D721Med (cell line): ENCODE measurements around the gene DNAJA4.

Source experiments
- DNase-seq: peaks from one replicate; pipeline ENCODE4 v3.0.0; 2011; ENCODE audit warnings: low spot score; ENCODE audit not compliant: insufficient read length
- FAIRE-seq: peaks from 2 replicates; lab custom pipeline; 2011; peaks lifted over from hg19 to GRCh38; lab: Jason Lieb, UNC
- TF ChIP-seq, protein P1 (sequence below): IDR thresholded peaks from 2 replicates; pipeline ENCODE4 v1.5.1; 2012; ENCODE audit warnings: mild to moderate bottlenecking, control low read depth; ENCODE audit not compliant: insufficient read depth; ENCODE audit errors: missing control alignments

DNAJA4 gene

DNA sequence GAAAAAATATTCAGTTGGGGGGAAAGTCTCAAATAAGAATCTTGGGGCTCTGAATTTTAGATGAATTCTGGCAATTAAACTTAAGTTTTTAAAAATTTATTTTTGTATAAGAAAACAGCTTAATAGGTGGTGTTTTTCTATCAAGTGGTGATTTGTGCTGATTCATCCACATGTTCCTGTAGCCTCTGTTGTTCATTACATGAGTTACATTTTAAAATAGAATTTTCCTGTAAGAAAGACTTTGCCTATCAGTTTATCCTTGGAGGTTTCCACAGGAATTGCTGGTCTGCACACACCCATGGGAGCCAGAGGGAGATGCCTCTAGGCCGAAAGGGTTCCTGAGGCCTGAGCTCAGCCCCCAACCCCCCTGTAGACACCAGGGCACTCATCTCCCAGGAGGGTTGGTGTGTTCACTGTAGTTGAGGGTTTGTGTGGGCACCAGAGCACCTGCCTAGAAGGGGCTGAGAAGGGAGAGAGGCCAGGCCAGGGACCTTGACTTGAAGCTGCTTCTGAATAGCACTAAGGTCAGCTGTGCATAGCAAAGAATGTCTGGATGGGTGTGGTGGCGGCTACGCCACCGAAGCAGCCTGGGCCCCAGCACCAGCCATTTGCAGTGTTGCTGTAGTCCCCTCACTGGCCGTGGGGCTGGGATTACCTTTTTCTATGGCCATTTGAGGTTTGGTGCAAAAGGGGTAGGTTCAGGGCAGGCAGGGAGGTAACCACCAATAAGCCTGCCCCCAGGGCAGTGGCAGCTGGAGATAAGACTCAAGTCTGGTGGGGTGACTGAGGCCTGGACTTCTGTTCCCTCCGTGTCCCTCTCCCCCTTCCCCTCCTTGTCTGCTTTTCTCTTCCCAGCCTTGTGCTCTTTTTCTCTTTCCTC, 11.9 kb downstream of the DNAJA4 start:
- TF ChIP-seq, protein P1, sequence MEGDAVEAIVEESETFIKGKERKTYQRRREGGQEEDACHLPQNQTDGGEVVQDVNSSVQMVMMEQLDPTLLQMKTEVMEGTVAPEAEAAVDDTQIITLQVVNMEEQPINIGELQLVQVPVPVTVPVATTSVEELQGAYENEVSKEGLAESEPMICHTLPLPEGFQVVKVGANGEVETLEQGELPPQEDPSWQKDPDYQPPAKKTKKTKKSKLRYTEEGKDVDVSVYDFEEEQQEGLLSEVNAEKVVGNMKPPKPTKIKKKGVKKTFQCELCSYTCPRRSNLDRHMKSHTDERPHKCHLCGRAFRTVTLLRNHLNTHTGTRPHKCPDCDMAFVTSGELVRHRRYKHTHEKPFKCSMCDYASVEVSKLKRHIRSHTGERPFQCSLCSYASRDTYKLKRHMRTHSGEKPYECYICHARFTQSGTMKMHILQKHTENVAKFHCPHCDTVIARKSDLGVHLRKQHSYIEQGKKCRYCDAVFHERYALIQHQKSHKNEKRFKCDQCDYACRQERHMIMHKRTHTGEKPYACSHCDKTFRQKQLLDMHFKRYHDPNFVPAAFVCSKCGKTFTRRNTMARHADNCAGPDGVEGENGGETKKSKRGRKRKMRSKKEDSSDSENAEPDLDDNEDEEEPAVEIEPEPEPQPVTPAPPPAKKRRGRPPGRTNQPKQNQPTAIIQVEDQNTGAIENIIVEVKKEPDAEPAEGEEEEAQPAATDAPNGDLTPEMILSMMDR = no peak
- no peak for FAIRE-seq
- DNase-seq = no peak

DNA sequence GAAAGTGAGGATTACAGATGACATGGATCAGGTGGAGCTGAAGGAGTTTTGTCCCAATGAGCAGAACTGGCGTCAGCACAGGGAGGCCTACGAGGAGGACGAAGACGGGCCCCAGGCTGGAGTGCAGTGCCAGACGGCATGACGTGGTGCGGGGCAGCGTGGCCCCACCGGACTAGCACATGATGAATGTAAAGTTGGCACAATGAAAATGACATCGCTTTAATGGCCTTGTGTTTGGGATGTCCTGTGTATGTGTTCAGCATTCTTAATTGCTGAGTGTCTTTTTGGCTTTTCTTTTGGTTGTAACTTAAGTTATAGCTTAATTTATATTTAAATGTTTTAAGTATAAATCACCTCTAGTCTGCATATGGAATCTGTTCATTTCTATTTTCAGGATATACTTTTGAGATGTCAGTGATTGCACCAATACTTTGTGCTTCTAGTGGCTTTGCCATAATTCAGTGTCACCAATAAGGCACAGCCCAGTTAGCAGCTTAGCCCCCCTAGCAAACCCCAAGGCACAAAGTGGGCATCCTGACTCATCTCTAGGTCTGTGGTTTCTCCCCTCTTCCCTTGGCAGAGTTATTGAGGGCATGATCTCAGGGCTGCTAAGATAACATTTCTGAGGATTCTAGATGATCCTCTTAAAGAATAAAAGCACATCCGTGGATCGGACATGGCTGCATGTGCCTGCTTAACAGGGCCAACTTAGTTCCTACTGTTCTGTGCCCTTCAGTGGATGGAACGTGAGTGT, 16.1 kb downstream of the DNAJA4 start:
- TF ChIP-seq, protein P1 = no peak
- FAIRE-seq = no peak
- no peak for DNase-seq

DNA sequence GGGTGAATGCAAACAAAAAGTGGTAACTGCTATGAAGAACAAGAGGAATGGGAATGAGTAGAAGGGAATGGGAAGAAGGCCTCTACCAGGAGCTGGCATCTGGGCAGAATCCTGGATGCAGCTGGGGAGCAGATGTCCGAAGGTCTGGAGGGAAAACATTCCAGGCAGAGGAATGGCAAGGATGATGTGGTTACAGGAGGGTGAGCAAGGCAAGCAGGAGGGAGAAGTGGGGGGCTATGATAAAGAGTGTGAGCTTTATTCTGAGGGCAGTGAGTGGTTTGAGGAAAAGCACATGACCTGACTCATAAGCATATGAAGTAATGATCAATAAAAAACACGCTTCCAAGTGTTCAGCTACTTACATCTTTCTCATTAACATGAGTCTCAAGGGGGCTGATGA, 18.0 kb downstream of the DNAJA4 start:
- FAIRE-seq (no peak), DNase-seq (no peak)
- TF ChIP-seq, protein P1 = no peak

DNA sequence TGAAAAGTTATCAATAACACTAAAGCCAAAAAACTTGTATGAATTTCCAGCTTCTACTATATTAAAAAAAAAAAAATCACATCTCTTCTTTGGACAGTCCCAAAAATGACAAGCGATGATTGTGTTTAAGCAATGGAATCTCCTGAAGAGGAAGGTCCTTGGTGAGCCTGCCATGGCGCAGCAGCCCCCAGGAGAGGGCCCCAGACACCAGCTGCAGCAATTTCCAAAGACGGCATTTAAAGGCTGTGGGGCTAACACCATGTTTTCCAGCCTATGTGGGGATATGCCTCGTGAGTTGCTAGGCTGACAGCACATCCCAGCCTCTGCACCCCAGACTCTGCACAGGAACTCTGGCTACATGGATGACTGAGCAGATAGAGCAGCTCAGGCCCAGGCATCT, 20.4 kb downstream of the DNAJA4 start:
- TF ChIP-seq, protein P1 = peak; percentile 7
- DNase-seq = no peak
- FAIRE-seq = no peak

GRCh38 chr15:78290222-78290621, 25.9 kb downstream of the DNAJA4 start:
- DNase-seq = no peak
- TF ChIP-seq, protein P1 = no peak
- FAIRE-seq = no peak

- TF ChIP-seq, protein P1 = no peak
- FAIRE-seq (no peak), DNase-seq (no peak)
These were observed 26.7 kb downstream of the DNAJA4 start for GRCh38 chr15:78291052-78291451.
